Sigmoid colon (tissue), 7 donors: ENCODE results near the gene NUDT17. TPM values are rescaled to one million over a fixed set of nuclear protein-coding genes. Genes with fewer than 3 reads are reported as not detected.
A peak's percentile ranks its signal among the peaks of the same experiment; 100 is the strongest.

Source experiments
- DNase-seq: peaks from one replicate; pipeline ENCODE4 v3.0.0-alpha.2; 2019
- H3K27ac ChIP-seq, 4 donors: fragments of 200-600 bp; sonication (generic); one replicate each; pipeline ENCODE4 v1.5.1; 2016 to 2019; ENCODE audit warnings: mild to moderate bottlenecking in 1 of 4
- H3K27me3 ChIP-seq, 3 donors: fragments of 200-600 bp; sonication (generic); one replicate each; pipeline ENCODE4 v1.5.1; 2019; ENCODE audit warnings: mild to moderate bottlenecking in 1 of 3
- H3K36me3 ChIP-seq, 4 donors: fragments of 200-600 bp; sonication (generic); one replicate each; pipeline ENCODE4 v1.5.1; 2016 to 2019
- H3K4me1 ChIP-seq, 4 donors: fragments of 200-600 bp; sonication (generic); one replicate each; pipeline ENCODE4 v1.5.1; 2017 to 2019
- H3K4me3 ChIP-seq, 4 donors: fragments of 200-600 bp; sonication (generic); one replicate each; pipeline ENCODE4 v1.5.1; 2017 to 2019; ENCODE audit warnings: mild to moderate bottlenecking in 2 of 4, moderate library complexity in 1 of 4
- H3K9me3 ChIP-seq, 4 donors: fragments of 200-600 bp in 3 of 4; sonication (generic) in 3 of 4; one replicate each; pipeline versions ENCODE4 v1.5.1 to v1.6.1; 2013 to 2019
- CTCF ChIP-seq, 4 experiments: fragments of 450-650 bp in 3 of 4; fragments of 200-600 bp in 1 of 4; IDR thresholded peaks; one replicate each; pipeline ENCODE4 v1.5.1; 2016 to 2019; ENCODE audit warnings: antibody characterized with exemption in 4 of 4, mild to moderate bottlenecking in 3 of 4, moderate library complexity in 2 of 4
- EP300 ChIP-seq, 4 donors: sonication (generic); formaldehyde crosslinking; IDR thresholded peaks; one replicate each; pipeline ENCODE4 v1.6.1; 2017; ENCODE audit warnings: antibody characterized with exemption in 4 of 4
- POLR2A ChIP-seq, 2 donors: fragments of 450-650 bp; IDR thresholded peaks; one replicate each; pipeline ENCODE4 v1.6.1; 2016; ENCODE audit warnings: antibody characterized with exemption in 2 of 2, mild to moderate bottlenecking in 2 of 2, moderate library complexity in 2 of 2
- POLR2AphosphoS5 ChIP-seq, 4 donors: sonication (generic); formaldehyde crosslinking; IDR thresholded peaks; one replicate each; pipeline ENCODE4 v1.6.1; 2017; ENCODE audit warnings: antibody characterized with exemption in 4 of 4
- WGBS, 2 donors: extraction: QIAGEN DNeasy Blood & Tissue Kit; methylation state at CpG; one replicate each; pipeline ENCODE4 v1.1.7; 2013; 5-methylcytosine and 5-hydroxymethylcytosine counted together
- intact Hi-C: fragments of 100-400 bp; cut with DNase I; formaldehyde crosslinking; loops from one replicate; pipeline ENCODE4 v1.15.1; 2023
- polyA plus RNA-seq, 3 donors: library from polyadenylated mRNA; stranded (reverse); fragments of 200-250 nt; gene quantifications; one replicate each; pipeline ENCODE4 v1.2.3, GENCODE V29; 2013
- total RNA-seq, 4 donors: library from RNA; depleted of rRNA; stranded (reverse); fragments of >200 nt; gene quantifications; one replicate each; pipeline ENCODE4 v1.1.0, GENCODE V29; 2016
- donor health status: healthy with polysubstance abuse.
- donor health status: Bipolar disorder and iron deficiency.
- donor health status: healthy.

NUDT17 gene
- total and polyA plus RNA-seq, 7 donors: 1.2 to 9.1 (median 2.1) TPM; not detected in 1

- 16 to 66% methylated on average over 1 of the region's 1 CpG for WGBS, 2 donors
- Histone ChIP-seq H3K36me3 (no peaks in the 10 kb centered on the region), H3K4me3 (no peak overlapping the region), H3K27me3 (no peaks in the 10 kb centered on the region), H3K27ac (peak overlapping the region; percentile 78 to 86 (median 78)), H3K9me3 (no peaks in the 10 kb centered on the region), H3K4me1 (peaks cover 0 to 21% (median 19%) of the 10 kb centered on the region in 4 donors)
- no peak for TF ChIP-seq POLR2AphosphoS5 (IDR thresholded peaks at IDR 0.05)
- TF ChIP-seq POLR2A (IDR thresholded peaks at IDR 0.05): no peak
- TF ChIP-seq EP300 (IDR thresholded peaks at IDR 0.05): no peak
- TF ChIP-seq CTCF (IDR thresholded peaks at IDR 0.05): no peak
- no peak for DNase-seq
- intact Hi-C loops: loop anchor here (5.0 kb wide), 1 partner anchor 34 kb away; the partner anchor contains the start of gene PIAS3
Observed at GRCh38 chr1:145891143-145891542, 45.7 kb downstream of the NUDT17 start.

DNA sequence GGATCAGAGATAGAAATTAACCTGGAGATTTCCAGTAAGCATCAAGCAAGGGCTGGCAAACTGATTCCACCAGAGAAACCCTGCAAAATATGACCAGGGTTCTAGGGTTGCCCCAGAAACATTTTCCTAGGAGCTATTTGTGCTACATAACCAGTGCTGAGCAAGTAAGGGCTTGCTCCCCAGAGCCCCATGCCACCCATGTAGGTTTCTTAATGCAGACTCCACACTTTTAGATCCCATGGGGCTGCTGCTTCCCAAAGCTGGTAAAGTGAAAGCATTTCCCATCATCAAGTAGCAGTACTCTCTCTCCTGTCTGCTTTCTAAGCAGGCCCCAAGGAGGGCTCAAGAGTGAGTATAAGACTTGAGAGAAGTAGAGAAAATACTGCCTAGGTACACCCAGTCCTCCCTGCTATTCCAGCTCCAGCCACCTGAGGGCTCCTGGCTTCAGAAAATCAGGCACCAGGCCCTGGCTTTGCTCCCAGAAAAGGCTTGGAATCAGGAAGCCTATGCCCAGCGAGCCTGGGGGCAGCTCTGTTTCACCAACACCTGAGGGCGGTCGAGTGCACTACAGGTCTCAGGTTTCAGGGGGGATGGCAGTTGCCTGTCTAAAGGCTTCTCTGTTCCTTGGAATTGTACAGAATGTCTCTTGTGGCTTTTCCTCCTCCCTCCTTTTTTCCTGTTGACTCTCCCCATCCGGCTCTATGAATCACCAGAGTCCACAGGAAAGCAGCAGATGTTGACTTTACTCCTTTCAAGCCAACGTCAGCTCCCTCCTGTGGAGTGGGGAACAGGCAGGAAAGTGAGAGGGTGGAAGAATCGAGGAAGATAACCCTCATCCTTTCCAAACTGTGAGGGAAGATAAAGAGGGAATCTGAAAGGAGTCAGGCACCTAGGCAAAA is 46.4 kb downstream of the NUDT17 start:
- H3K9me3 ChIP-seq: no peaks in the 10 kb centered on the region
- peak overlapping the region; percentile 78 to 86 (median 78) for H3K27ac ChIP-seq
- H3K27me3 ChIP-seq: no peaks in the 10 kb centered on the region
- no peak for TF ChIP-seq POLR2A (IDR thresholded peaks at IDR 0.05)
- TF ChIP-seq CTCF (IDR thresholded peaks at IDR 0.05): peak; percentile 93 to 98 (median 96)
- peak; percentile 26 to 72 (median 67) for TF ChIP-seq POLR2AphosphoS5 (IDR thresholded peaks at IDR 0.05)
- TF ChIP-seq EP300 (IDR thresholded peaks at IDR 0.05): peak in 1 of 4 donors; percentile 31
- peaks cover 0 to 21% (median 18%) of the 10 kb centered on the region in 4 donors for H3K4me1 ChIP-seq
- 4 to 20% methylated on average over 6 of the region's 6 CpGs for WGBS, 2 donors
- intact Hi-C loops: loop anchor here (1.0 to 5.0 kb wide), 4 partner anchors 18 to 121 kb away; partner anchors contain the start of genes ITGA10 and PIAS3
- H3K4me3 ChIP-seq: peak overlapping the region in 2 of 4 donors; percentile 14 to 24
- H3K36me3 ChIP-seq: no peaks in the 10 kb centered on the region
- DNase-seq: peak; percentile 98

- peak overlapping the region; percentile 78 to 86 (median 78) for H3K27ac ChIP-seq
- H3K9me3 ChIP-seq: no peaks in the 10 kb centered on the region
- no peaks in the 10 kb centered on the region for H3K36me3 ChIP-seq
- H3K27me3 ChIP-seq: no peaks in the 10 kb centered on the region
- H3K4me1 ChIP-seq: peaks cover 0 to 21% (median 18%) of the 10 kb centered on the region in 4 donors
- H3K4me3 ChIP-seq: peak overlapping the region in 1 of 4 donors; percentile 24
- TF ChIP-seq EP300 (IDR thresholded peaks at IDR 0.05) (no peak), POLR2AphosphoS5 (IDR thresholded peaks at IDR 0.05) (no peak), POLR2A (IDR thresholded peaks at IDR 0.05) (no peak), CTCF (IDR thresholded peaks at IDR 0.05) (no peak)
- intact Hi-C loops: loop anchor here (1.0 to 5.0 kb wide), 4 partner anchors 18 to 121 kb away; partner anchors contain the start of genes ITGA10 and PIAS3
- DNase-seq: no peak
- WGBS, 2 donors: 61 to 70% methylated on average over 3 of the region's 3 CpGs
Observed at GRCh38 chr1:145892486-145893087, 47.2 kb downstream of the NUDT17 start.

DNA sequence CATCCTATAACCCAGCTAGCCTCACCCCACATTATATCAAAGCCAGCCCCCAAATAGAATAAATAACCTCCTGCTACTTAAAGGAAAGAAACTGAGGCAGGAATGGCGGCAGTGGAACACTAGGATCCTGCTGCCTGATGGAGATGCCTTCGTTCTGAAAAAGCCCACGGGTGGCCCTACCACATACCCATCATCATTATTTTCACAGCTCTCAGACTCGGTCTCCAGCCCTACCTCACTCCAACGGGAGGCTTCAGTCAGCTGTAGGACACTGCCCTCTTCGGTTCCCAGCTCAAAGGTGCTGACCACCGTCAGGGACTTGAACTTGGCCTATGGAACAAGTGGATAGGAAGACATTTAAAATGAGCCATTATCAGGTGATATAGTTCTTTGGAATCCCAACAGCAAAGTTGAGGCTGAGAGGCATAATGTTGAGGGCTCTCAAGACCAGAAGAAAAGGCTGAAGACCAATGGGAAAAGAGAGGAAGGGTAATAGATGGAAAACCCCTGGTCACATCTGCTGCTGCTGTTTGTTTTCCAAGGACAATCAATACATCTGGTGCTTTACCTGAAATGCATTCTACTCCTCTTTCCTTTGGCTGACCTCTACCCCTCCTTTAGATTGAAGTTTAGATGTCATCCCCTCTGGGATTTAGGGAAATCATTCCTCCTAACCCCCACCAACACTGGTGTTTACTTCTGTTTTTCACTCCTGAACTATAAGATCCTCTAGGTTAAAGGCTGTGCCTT is 48.1 kb downstream of the NUDT17 start:
- TF ChIP-seq EP300 (IDR thresholded peaks at IDR 0.05) (no peak), CTCF (IDR thresholded peaks at IDR 0.05) (no peak), POLR2AphosphoS5 (IDR thresholded peaks at IDR 0.05) (no peak), POLR2A (IDR thresholded peaks at IDR 0.05) (no peak)
- Histone ChIP-seq H3K36me3 (no peaks in the 10 kb centered on the region), H3K4me3 (no peak overlapping the region), H3K4me1 (peaks cover 0 to 21% (median 18%) of the 10 kb centered on the region in 4 donors), H3K27me3 (no peaks in the 10 kb centered on the region), H3K9me3 (no peaks in the 10 kb centered on the region), H3K27ac (peak overlapping the region; percentile 78 to 86 (median 78))
- intact Hi-C loops: loop anchor here (2.0 to 5.0 kb wide), 2 partner anchors 21 to 36 kb away; partner anchors contain the start of gene PIAS3
- DNase-seq: no peak
- 90 to 93% methylated on average over 7 of the region's 7 CpGs for WGBS, 2 donors
